Gastrocnemius medialis (tissue), 4 donors: ENCODE data around the gene GAD2. TPM values are rescaled to one million over a fixed set of nuclear protein-coding genes. Genes with fewer than 3 reads are reported as not detected.

Experiments
- ATAC-seq, 2 donors: fragments of 150-250 bp; one replicate each; pipeline ENCODE4 v1.9.1; 2016
- DNase-seq, 2 donors: peaks; one replicate each; pipeline ENCODE4 v3.0.0-alpha.2; 2019
- H3K27ac ChIP-seq, 4 donors: fragments of 200-600 bp; sonication (generic); 1 replicate in 1 of 4; 2 replicates in 3 of 4; pipeline ENCODE4 v1.5.1; 2016 to 2018; ENCODE audit warnings: mild to moderate bottlenecking in 2 of 4, moderate library complexity in 1 of 4
- H3K27me3 ChIP-seq, 3 donors: fragments of 200-600 bp; sonication (generic) in 2 of 3; 1 replicate in 1 of 3; 2 replicates in 2 of 3; pipeline versions ENCODE4 v1.5.1 to v1.6.0; 2016 to 2019; ENCODE audit warnings: mild to moderate bottlenecking in 1 of 3, moderate library complexity in 1 of 3
- H3K36me3 ChIP-seq, 2 donors: fragments of 200-600 bp; sonication (generic) in 1 of 2; one replicate each; pipeline ENCODE4 v1.5.1; 2017 to 2018
- H3K4me1 ChIP-seq, 2 donors: fragments of 200-600 bp; sonication (generic) in 1 of 2; one replicate each; pipeline ENCODE4 v1.5.1; 2016 to 2017; ENCODE audit warnings: mild to moderate bottlenecking in 2 of 2
- H3K4me3 ChIP-seq, 4 donors: fragments of 200-600 bp; sonication (generic) in 3 of 4; 1 replicate in 1 of 4; 2 replicates in 3 of 4; pipeline ENCODE4 v1.5.1; 2016 to 2019; ENCODE audit warnings: mild to moderate bottlenecking in 2 of 4
- H3K9me3 ChIP-seq, 3 donors: fragments of 200-600 bp; sonication (generic) in 2 of 3; 1 replicate in 1 of 3; 2 replicates in 2 of 3; pipeline ENCODE4 v1.5.1; 2016 to 2019
- POLR2A ChIP-seq, 2 donors: fragments of 450-650 bp; IDR thresholded peaks; one replicate each; pipeline ENCODE4 v1.6.1; 2017; ENCODE audit warnings: antibody characterized with exemption in 2 of 2, mild to moderate bottlenecking in 2 of 2, moderate library complexity in 2 of 2
- in situ Hi-C, 4 donors: fragments of 200-750 bp; cut with MboI; loops; one replicate each; pipeline versions ENCODE4 v1.15.0 to v1.8.0; 2017; ENCODE audit warnings: low sequenced_read_pairs in 4 of 4
- intact Hi-C: fragments of 100-400 bp; cut with DNase I; formaldehyde crosslinking; loops from one replicate; pipeline ENCODE4 v1.15.1; 2023; ENCODE audit warnings: low total_unique reads
- total RNA-seq, 4 donors: library from RNA; depleted of rRNA; stranded (reverse); fragments of >200 nt; gene quantifications; one replicate each; pipeline versions ENCODE4 v1.1.0 to v1.2.3, GENCODE V29; 2016
- TF ChIP-seq, protein P1 (sequence below), 5 experiments: fragments of 450-650 bp in 3 of 5; fragments of 200-600 bp in 2 of 5; sonication (generic) in 2 of 5; IDR thresholded peaks in 4 of 5; conservative IDR thresholded peaks in 1 of 5; 1 replicate in 4 of 5; 2 replicates in 1 of 5; pipeline ENCODE4 v1.5.1; 2016 to 2019; ENCODE audit warnings: antibody characterized with exemption in 5 of 5, mild to moderate bottlenecking in 3 of 5, moderate library complexity in 3 of 5

The GAD2 gene
- total RNA-seq, 4 donors from 2014 or later: not detected

DNA sequence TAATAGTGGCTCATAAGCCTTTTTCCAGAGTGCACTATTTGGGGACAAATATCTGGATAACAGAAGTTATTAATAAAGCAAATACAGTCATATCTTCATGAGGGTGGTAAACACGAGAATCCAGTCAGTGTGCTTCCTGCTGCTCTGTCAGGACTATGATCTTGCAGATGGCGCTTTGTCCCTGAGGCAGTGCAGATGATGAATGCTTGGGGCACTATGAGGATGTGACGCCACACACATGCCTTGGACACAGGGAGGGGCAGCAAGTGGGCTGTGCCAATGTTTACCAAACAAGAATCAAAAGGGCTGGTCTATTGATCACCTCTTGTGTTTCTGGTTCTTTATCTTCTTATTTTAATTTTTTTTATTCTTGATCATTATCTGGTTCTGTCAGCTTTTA, 79.8 kb downstream of the GAD2 start:
- no peaks in the 10 kb centered on the region for H3K9me3 ChIP-seq
- H3K4me3 ChIP-seq: no peak overlapping the region
- intact Hi-C loops: no loop called here
- TF ChIP-seq, protein P1, sequence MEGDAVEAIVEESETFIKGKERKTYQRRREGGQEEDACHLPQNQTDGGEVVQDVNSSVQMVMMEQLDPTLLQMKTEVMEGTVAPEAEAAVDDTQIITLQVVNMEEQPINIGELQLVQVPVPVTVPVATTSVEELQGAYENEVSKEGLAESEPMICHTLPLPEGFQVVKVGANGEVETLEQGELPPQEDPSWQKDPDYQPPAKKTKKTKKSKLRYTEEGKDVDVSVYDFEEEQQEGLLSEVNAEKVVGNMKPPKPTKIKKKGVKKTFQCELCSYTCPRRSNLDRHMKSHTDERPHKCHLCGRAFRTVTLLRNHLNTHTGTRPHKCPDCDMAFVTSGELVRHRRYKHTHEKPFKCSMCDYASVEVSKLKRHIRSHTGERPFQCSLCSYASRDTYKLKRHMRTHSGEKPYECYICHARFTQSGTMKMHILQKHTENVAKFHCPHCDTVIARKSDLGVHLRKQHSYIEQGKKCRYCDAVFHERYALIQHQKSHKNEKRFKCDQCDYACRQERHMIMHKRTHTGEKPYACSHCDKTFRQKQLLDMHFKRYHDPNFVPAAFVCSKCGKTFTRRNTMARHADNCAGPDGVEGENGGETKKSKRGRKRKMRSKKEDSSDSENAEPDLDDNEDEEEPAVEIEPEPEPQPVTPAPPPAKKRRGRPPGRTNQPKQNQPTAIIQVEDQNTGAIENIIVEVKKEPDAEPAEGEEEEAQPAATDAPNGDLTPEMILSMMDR (IDR thresholded peaks at IDR 0.05 in 4 of 5, conservative IDR thresholded peaks at IDR 0.05 in 1 of 5): no peak
- no peak for TF ChIP-seq POLR2A (IDR thresholded peaks at IDR 0.05)
- no peak for DNase-seq
- in situ Hi-C loops: no loop called here
- no peaks in the 10 kb centered on the region for H3K27me3 ChIP-seq
- H3K36me3 ChIP-seq: no peaks in the 10 kb centered on the region
- no peak for ATAC-seq
- H3K27ac ChIP-seq: no peak overlapping the region
- H3K4me1 ChIP-seq: no peaks in the 10 kb centered on the region

- Histone ChIP-seq H3K27ac (no peak overlapping the region), H3K27me3 (no peaks in the 10 kb centered on the region), H3K9me3 (no peaks in the 10 kb centered on the region), H3K4me1 (no peaks in the 10 kb centered on the region), H3K4me3 (no peak overlapping the region), H3K36me3 (no peaks in the 10 kb centered on the region)
- in situ Hi-C loops (no loop called here), intact Hi-C loops (no loop called here)
- DNase-seq (no peak), ATAC-seq (no peak)
- no peak for TF ChIP-seq POLR2A (IDR thresholded peaks at IDR 0.05)
- TF ChIP-seq, protein P1 (IDR thresholded peaks at IDR 0.05 in 4 of 5, conservative IDR thresholded peaks at IDR 0.05 in 1 of 5): no peak
Measured at GRCh38 chr10:26300001-26300400, 83.4 kb downstream of the GAD2 start.

DNA sequence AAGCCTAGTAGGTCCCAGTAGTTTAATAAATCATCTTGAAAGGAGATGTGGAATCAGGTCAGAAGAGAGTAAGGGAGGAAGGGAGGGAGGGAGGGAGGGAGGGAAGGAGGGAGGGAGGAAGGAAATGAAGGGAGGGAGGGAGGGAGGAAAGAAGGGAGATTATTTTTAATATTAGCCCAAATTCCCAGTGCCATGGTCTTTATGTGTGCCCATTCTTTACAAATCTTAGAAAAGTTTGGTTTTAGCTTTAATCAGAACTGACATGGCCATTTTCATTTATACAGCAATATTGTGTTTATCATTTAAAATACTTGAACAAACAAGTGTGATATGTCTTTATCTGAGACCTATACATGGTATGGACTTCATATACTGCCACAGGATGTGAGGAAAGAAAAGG, 86.8 kb downstream of the GAD2 start:
- ATAC-seq: no peak
- DNase-seq: no peak
- intact Hi-C loops (no loop called here), in situ Hi-C loops (no loop called here)
- no peaks in the 10 kb centered on the region for H3K27me3 ChIP-seq
- no peaks in the 10 kb centered on the region for H3K9me3 ChIP-seq
- TF ChIP-seq, protein P1 (IDR thresholded peaks at IDR 0.05 in 4 of 5, conservative IDR thresholded peaks at IDR 0.05 in 1 of 5): no peak
- TF ChIP-seq POLR2A (IDR thresholded peaks at IDR 0.05): no peak
- no peak overlapping the region for H3K27ac ChIP-seq
- H3K36me3 ChIP-seq: no peaks in the 10 kb centered on the region
- no peak overlapping the region for H3K4me3 ChIP-seq
- H3K4me1 ChIP-seq: no peaks in the 10 kb centered on the region

DNA sequence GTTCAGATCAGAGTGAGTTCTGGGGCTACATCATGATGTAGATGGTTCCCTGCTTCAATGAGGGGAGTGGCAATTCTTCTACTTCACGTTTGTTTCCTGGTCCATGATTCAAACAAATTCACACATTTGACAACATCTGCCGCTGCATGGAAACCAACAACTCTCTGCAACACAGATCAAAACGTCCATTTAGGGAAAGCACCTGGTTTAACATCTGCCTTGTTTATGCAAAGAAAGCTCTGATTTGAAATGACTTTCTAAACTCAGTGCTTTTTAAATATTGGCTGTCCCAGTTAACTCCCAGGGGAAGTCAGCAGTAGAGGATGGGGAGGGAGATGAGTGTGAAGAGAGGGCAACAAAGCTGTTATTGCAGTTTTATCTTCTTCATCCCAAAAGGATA, 93.8 kb downstream of the GAD2 start:
- in situ Hi-C loops (no loop called here), intact Hi-C loops (no loop called here)
- Histone ChIP-seq H3K27ac (no peak overlapping the region), H3K27me3 (no peaks in the 10 kb centered on the region), H3K36me3 (no peaks in the 10 kb centered on the region), H3K4me1 (no peaks in the 10 kb centered on the region), H3K4me3 (no peak overlapping the region), H3K9me3 (no peaks in the 10 kb centered on the region)
- TF ChIP-seq, protein P1 (IDR thresholded peaks at IDR 0.05 in 4 of 5, conservative IDR thresholded peaks at IDR 0.05 in 1 of 5): no peak
- no peak for TF ChIP-seq POLR2A (IDR thresholded peaks at IDR 0.05)
- ATAC-seq (no peak), DNase-seq (no peak)

DNA sequence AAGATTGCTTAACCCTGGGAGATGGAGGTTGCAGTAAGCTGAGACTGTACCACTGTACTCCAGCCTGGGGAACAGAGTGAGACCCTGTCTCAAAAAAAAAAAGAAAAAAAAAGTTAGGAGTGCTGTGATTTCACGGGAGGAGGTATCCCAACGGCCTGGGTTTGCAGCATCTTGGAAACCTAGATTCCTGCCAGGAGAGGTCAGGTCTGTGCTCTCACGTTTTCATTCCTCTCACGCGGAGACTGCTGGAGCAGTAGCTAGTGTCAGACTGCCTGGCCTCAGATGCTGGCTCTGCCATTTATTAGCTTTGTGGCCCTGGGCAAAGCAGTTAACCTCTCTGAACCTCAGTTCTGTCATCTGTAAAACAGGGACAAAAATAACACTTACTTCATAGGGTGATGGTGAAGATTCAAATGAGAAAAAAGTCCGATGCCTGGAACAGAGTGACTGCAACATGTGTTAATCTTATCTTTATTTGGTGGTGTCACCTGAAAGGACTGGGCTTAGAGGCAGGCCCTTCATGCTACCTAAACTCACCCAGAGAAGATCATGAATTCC, 94.9 kb downstream of the GAD2 start:
- Histone ChIP-seq H3K27me3 (no peaks in the 10 kb centered on the region), H3K27ac (no peak overlapping the region), H3K4me3 (no peak overlapping the region), H3K9me3 (no peaks in the 10 kb centered on the region), H3K4me1 (no peaks in the 10 kb centered on the region), H3K36me3 (no peaks in the 10 kb centered on the region)
- intact Hi-C loops (no loop called here), in situ Hi-C loops (no loop called here)
- no peak for TF ChIP-seq POLR2A (IDR thresholded peaks at IDR 0.05)
- TF ChIP-seq, protein P1 (IDR thresholded peaks at IDR 0.05 in 4 of 5, conservative IDR thresholded peaks at IDR 0.05 in 1 of 5): no peak
- no peak for ATAC-seq
- no peak for DNase-seq
